Activated CD8-positive, alpha-beta memory T cell treated with anti-CD3 and anti-CD28 coated beads for 24 hours (primary cell): ENCODE results near the gene NUBP2.

Experiments
- DNase-seq: peaks from one replicate; pipeline ENCODE4 v3.0.0-alpha.2; 2020

Gene NUBP2

DNA sequence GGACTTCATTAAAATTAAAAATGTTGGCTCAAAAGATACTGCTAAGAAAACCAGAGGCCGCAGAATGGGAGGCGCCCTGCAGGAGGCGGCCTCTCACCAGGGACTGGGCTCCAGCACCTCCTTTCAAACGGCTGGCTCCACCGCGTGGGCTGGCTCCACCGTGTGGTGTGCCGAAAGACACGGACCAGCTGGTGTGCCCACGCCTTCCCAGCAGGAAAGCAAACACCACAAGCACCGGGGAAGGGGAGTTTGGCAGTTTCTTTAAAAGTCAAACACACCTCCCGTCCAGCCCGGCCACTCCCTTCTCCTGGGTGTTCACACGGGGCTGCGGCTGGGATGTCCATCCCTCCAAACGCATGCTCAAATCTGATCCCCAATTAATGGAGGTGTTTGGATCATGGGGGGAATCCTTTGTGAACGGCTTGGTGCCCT, 30.0 kb downstream of the NUBP2 start:
- DNase-seq, result no peak

DNA sequence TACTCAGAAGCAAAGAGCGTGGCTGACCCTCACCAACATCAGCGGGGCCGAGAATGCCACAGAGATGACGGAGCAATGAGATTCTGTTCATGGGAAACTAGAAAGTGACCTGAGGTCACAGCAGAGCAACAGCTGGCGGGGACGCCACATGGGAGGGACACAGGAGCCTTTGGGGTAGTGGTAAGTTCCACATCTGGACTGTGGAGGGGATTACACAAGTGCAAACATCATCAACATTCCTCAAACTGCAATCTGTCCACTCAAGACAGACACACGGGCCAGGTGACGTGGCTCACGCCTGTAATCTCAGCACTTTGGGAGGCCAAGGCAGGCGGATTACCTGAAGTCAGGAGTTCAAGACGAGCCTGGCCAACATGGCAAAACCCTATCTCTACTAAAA, 32.7 kb downstream of the NUBP2 start:
- DNase-seq, result no peak

DNA sequence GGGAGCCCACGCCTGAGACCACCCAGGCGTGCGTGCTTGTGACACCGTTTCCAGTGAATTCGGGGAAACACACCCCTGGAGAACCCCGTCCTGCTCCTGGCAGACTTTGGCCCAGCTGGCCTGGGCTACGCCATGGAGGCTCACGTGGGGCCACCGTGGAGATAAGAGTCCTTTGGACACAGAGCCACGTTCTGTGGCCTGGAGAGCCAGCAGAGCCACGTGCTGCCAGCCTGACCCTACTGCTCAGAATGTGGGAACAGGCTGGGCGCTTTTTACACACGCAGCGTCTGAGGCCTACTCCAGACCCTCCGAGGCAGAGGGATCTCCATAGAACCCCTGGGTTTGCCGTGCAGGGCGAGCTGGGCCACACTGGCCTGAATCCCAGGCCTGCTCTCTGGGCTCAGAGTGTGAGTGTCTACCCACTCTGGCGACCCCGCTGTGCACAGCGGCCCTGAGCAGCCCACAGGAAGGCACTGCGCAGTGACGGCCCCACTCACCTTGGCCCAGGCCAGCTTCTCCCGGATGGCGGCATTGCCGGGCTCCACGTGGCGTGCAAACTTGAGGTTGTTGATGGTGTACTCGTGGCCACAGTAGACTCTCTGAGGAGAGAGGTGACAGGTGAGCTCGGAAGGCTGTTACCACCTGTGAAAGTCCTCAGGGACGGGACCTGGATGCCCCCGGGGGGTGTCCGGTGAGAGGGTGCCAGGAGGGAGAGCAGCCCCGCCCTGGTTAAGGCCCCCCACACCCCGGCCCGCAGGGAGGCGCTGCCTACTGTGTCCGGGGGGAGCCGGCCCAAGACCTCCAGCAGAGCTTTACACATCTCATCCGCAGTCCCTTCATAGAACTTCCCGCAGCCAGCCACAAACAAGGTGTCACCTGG, 33.9 kb downstream of the NUBP2 start:
- DNase-seq, result no peak

DNA sequence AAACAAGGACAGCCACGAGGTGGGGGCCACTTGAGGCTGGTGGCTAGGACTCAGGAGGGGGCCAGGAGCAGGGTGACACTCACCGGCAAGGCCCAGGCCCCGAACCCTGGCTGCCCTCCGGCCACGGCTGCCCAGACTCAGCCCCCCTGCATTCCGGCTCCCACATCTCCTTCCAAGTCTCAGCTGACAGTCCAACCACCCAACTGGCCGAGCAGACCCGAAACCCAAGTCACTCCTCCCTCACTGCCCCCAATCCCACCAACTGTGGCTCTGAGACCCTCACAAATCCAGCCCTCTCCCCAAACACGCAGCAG, 34.5 kb downstream of the NUBP2 start:
- no peak for DNase-seq

DNA sequence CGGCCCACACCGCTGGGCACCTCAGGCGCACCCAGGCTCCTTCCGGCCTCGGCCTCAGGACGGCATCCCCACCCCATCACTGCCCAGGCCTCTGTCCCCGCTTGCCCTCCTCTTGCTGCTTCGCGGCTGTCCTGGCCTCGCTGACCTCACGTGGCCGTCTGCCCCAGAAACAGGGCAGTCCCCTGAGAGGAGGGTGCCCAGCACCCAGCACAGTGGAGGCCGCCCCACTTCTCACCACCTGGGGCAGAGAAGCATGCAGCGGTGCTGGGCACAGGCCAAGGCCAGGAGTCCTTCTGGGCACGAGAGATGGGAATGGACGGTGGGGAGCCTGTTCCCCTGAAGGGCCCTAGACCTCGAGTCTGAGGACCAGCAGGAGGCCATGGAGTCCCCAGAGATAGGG, 35.0 kb downstream of the NUBP2 start:
- DNase-seq, result no peak

DNA sequence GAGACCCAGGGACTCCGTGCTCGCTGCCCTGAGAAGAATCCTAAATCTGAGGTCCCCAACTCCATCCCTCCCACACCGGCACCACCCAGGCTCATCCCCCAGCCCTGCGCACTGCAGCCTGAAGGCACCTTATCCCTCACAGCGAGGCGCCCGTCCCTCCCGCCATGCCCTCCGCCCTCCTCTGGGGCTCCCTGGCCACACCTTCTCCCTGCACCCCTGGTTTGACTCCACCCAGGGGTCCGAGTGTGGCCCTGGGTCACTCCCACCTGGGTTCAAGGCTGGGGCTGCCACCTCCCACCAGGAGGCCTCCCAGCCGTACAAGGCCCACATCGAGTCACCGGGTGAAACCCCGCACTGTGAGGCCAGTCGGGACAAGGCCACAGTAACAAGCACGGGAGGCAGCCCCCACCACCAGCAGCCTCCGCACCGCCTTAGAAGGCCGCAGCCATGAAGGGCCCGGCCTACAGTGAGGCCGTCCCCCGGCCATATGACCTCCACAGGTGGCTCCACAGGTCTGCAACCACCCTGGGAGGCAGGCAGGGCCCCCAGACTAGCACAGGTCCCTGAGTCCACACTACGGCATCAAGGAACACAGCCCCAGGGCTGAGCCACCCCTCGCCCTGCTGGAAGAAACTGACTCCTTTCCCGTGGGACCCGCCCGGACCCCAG, 35.6 kb downstream of the NUBP2 start:
- DNase-seq, result no peak

DNA sequence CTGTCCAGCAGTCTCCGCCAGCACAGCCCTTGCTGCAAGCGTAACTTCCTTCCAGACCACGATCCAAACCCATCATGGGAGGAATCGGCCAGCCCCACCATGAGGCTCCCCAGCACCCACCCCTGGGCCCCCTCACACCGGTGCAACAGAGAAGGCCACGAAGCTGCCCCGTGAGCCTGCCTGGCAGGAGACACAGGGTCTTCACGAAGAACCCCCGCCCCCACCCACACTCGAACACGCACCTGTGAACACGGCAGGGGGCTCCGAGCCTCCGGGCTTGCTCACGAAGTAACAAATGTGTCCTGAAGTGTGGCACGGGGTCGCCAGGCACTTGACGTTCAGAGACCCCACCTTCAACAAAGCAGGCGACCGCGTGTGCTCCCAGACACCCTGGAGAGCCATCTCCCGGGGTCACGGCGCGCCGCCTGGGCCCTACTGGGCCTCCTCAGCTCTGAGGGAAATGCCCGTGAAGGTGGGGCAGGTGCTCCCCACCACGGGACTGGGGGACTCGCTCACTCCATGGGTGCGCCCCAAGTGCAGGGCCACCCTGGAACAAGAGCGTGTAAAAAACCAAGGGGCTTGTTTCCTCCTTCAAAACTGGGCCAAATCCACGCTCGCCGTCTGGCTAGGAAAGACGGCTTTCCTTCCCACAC, 36.2 kb downstream of the NUBP2 start:
- DNase-seq, result no peak

DNA sequence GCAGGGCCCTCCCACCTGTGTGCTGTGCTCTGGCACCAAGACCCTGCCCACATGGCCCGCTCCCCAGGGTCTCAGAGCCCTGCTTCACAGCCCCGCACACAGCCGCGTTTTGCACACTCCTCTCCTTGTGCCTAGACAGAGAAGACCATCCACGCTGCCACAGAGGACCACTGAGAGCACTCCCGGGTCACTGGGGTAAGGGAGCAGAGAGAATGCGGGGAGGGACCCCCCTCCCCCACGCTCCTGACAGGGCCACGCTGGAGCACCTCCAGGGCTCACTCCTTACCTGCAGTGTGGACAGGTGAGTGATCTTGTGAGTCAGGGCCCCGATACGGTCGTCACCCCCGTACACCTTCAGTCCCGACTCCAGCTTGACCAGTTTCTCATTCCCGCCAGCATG, 36.9 kb downstream of the NUBP2 start:
- DNase-seq, result no peak

DNA sequence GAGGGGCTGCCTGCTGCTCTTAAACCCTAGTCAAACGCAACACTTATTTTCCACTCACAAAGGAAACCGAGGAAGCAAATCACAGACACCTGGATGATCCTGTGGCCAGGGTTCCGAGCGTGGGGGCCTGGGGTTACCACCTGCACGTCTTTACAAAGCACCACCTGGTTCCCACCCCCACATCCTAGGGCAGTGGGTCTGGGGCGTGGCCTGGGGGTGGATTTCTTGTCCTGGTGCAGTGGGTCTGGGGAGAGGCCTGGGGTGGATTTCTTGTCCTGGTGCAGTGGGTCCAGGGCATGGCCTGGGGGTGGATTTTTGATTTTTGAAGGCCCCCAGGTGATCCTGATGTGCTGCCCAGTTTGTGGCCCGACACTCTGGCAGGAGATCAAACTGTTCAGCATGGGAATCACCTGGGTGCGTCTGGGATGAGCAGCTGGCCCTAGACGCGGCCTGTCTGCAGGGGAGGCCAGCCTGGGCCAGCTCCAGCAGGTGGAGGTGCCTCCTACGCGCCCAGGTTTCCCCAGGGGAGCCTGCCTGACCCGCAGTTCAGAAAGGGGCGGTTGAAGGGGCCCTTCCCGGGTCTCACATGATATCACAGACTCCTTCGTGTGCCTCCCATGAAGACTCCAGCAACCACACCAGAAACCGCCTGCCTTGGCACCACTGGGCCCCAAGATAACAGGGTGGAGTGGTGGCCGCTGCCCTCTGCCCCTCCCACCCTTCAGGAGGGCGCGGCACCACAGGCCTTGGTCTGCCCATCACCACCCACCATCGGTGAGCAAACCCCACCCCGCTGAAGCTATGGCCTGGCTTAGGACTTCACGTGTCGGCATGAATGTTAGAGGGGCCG, 37.6 kb downstream of the NUBP2 start:
- DNase-seq, result no peak

DNA sequence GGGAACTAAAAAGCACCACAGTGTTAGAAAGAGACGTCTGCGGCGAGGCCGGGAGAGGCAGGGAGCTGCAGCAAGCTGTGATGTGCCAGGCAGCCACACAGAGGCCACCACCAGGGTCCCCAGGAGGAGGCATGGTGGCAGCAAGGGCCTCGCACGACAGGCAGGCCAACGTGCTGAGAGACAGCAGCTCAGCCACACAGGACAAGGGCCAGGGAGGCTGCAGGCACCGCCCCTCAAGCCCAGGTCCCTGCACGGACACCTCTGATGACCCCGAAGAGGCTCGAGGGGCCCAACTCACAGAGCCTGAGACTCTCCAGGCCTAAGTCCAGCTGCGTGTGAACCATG, 38.2 kb downstream of the NUBP2 start:
- DNase-seq, result no peak

DNA sequence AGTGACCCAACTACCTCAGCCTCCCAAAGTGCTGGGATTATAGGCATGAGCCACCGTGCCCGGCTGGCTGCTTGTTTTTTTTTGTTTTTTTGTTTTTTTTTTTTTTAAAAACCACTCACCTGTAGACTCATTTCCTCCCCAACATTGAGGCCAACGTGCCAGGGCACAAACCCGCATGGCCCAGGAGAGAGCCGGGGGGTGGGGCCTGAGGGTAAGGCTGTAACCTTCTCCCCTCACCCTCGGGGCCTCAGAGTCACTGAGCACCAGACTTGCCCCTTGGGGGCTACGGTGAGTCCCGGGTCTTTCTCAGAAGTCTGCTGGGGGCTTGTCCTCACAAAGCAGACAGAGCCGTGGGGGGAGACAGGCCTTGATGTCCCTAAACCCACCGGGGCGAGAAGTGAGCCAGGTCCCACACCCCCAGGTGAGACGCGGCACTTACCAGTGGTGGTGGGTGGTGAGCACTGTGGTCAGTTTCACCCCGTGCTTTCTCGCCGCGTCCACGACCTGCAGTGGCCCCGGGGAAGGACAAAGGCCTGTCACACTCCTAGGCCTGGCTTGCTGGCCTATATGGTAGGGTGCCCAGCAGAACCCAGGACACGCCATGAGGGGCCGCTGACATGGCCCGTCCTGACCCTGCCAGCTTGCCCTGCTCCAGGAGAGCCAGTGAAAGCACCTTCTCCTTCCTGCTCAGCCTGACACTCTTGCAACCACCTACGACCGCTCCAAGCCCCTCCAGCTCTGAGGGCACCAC, 39.3 kb downstream of the NUBP2 start:
- no peak for DNase-seq

DNA sequence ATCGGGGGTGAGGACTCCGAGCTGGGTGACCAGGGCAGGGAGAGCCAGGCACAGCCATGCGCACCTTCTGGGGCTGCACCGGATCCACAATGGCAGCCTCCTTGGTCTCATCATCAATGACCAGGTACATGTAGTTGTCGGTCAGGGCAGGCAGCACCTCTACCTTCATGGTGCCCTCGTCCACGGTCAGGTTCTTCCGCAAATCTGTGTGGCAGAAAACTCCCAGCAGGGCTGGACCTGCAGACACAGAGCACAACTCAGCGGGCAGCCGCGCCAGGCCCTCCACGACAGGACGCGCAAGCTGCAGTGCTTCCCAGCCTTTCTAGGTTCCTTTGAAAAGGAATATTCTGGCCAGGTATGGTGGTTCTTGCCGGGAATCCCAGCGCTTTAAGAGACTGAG, 40.0 kb downstream of the NUBP2 start:
- no peak for DNase-seq

DNA sequence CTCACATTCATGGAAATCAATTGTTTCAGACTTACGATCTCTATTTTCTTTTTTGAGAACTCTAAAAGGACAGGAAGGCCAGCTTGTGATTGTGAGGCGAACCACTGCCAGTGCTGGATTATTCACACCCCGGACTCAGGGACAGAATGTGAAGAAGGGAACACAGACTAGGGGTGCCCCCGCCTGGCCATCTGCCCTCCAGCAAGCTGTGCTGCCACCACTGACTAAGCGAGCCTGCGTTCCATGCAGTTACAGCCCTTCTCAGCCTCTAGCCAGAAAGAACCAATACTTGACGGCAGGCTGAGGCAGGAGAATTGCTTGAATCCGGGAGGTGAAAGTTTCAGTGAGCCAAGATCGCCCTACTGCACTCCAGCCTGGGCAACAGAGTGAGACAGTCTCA, 41.1 kb downstream of the NUBP2 start:
- no peak for DNase-seq

DNA sequence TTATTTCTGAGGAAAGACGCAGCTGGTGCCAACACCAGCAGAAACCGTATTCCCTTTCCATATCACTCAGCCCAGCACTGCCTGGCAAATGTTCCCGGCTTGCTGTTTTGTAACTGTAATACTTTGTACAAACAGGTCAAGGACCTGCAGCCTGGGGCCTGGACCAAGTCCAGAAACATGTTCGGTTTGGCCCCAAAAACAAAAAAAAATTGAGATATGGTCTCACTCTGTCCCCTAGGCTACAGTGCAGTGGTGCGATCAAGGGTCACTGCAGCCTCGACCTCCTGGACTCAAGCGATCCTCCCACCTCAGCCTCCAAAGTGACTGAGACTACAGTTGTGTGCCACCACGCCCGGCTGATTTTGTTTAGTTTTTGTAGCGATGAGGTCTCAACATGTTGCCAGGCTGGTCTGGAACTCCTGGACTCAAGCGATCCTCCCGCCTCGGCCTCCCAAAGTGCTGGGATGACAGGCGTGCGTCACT, 42.7 kb downstream of the NUBP2 start:
- DNase-seq, result no peak

DNA sequence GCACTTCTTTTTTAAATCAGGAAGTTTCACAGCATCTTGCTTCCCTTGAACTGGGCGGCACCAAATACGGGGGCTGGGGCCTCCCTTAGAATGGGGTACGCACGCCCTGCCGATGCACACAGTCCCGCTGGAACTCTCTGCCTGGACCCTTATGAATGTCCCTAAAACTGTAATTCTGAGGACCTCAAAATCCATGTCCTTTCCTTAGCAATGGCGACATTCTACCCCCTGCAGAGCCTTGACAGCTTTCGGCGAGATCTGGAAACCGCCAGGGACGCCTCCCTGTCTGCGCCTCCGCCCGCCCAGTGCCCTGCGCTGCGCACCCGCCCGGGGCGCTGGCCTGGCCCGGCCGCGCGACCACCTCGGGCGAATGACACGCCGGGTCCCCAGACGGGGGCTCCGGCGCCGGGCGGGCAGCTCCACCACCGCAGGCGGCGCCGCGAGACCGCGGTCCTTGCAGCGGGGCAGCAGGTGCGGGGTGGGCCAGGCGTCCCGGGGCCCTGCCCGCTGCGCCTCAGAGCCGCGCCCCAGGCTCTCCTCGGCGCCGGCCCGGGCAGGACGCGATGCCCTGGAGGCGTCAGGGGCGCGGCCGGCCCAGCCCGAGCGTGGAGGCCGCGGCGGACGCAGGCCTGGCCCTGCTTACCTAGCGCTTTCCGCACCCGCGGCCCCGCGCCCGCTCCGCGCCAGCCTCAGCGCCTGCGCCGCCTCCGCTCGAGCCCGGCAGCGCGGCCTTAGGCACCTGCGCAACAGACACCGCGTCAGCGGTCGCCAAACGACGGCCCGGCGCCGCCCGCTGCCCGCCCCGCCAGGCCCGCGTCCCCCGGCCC, 43.3 kb downstream of the NUBP2 start:
- DNase-seq, result no peak

DNA sequence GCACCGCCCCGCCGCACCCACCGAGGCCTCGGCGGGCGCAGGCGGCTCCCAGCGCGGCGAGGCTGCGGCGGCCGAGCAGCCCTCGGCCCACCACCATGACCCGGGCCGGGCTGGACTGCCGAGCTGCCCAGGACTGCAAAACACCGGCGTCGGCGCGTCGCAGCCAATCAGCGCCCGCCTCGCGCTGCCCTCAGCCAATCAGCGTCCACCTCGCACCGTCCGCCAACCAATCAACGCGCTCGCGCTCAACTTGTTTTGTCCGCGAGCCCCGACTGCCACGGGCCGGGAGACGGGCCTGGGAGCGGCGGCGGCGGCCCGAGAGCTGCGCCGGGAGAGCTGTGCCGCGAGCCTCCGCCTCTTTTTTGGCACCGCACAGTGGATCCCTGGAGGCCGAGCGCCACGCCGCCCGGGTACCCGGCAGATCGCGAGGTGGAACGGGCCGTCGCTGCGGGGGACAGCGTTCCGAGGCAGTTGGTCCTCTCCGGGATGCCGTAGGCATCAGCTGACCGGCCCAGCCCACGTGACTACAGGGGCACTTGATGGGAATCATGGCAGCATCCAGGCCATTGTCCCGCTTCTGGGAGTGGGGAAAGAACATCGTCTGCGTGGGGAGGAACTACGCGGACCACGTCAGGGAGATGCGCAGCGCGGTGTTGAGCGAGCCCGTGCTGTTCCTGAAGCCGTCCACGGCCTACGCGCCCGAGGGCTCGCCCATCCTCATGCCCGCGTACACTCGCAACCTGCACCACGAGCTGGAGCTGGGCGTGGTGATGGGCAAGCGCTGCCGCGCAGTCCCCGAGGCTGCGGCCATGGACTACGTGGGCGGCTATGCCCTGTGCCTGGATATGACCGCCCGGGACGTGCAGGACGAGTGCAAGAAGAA, 44.2 kb downstream of the NUBP2 start, which contains the start of the genes FAHD1 and HAGH:
FAHD1 (plus strand) TSS at position 516 of the 883 bp plus-strand sequence; CDS start at position 549, 33 bp downstream.
HAGH (minus strand) TSS at position 135 of the 883 bp plus-strand sequence; CDS start at position 97, 38 bp downstream.
- DNase-seq, result peak; percentile 97

DNA sequence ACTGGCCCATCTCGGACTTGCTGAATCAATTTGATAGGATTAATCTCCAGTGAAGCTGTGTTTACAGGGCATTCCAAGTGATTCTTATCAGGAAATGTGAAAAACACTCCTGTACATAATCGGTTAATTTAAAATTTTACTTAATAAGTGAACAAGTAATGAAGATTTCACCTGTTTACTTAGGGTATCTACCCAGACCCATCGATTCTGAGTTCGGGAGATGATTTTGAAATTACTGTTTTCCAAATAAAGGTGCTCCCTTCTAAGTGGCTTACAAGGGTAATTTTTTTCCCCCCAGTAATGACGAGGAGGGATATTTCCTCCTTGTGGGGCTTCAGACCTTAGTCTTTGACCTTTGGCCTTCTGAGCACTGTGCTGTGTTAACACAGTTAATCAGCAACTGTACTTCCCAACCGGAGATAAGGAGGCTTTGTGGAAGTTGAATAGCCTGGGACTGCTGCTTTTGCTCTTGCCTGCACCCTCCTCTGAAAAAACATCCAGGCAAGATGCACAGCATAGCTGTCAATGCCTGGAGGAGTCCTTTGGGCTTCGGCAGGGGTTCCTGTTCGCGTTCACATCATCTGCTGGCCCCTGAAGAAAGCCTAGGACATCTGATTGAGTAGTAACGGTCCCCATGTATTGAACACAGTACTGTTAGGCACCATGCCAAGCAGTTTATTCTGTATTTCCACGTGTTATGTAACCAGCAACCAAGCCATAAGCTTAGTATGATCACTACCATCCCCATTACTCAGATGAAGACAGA, 46.1 kb downstream of the NUBP2 start:
- no peak for DNase-seq

DNA sequence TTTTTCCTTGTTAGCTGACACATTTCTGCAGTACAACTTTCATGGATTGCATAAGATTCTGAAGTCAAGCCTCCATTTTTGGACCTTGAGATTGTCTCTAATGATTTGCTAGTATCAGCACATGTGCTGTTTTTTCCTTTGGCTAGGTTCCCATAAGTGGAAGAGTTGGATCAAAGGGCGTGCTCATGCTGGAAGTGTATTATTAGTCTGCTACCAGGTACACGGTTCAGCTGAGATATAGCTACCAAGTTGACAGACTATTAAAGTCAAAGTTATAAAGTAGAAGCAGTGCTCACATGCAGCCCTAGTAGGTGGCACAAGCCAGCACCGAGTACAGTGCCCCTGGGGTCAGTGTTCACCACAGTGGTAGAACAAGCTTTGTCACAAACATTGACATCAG, 47.5 kb downstream of the NUBP2 start:
- DNase-seq, result no peak
